Natural killer cell (primary cell): ENCODE results near the gene USP30. TPM values are rescaled to one million over a fixed set of nuclear protein-coding genes. Genes with fewer than 3 reads are reported as not detected.

Source experiments
- ATAC-seq, 3 donors: fragments of 150-1000 bp in 2 of 3; fragments of 200-7000 bp in 1 of 3; cut with Tn5 transposase; 1 replicate in 1 of 3; 2 replicates in 2 of 3; pipeline ENCODE4 v1.10.0; 2021; ENCODE audit warnings: mild to moderate bottlenecking in 2 of 3, moderate library complexity in 2 of 3
- DNase-seq, 2 donors: peaks; one replicate each; pipeline versions ENCODE4 v3.0.0 to v3.0.0-alpha.2; 2013 to 2021; ENCODE audit warnings: mixed read lengths in 1 of 2
- H3K27ac ChIP-seq: one replicate; pipeline ENCODE4 v1.5.1; 2013; ENCODE audit warnings: mild to moderate bottlenecking, low read length
- H3K27me3 ChIP-seq: one replicate; pipeline ENCODE4 v1.6.1; 2013; ENCODE audit warnings: low read length; ENCODE audit not compliant: control insufficient read depth, insufficient read depth
- H3K36me3 ChIP-seq: one replicate; pipeline ENCODE4 v1.6.1; 2013; ENCODE audit warnings: low read length; ENCODE audit not compliant: control insufficient read depth, insufficient read depth
- H3K4me1 ChIP-seq: one replicate; pipeline ENCODE4 v1.6.1; 2013; ENCODE audit warnings: low read length; ENCODE audit not compliant: control insufficient read depth, insufficient read depth
- H3K4me3 ChIP-seq: one replicate; pipeline ENCODE4 v1.5.1; 2013; ENCODE audit warnings: low read length
- H3K9me3 ChIP-seq: one replicate; pipeline ENCODE4 v1.6.1; 2013; ENCODE audit warnings: low read length; ENCODE audit not compliant: control insufficient read depth, insufficient read depth
- H3K27ac Mint-ChIP-seq, 2 donors: one replicate each; pipeline ENCODE4 v1.8.0; 2022; ENCODE audit warnings: mild to moderate bottlenecking in 2 of 2, mixed read lengths in 2 of 2, moderate library complexity in 1 of 2
- H3K27me3 Mint-ChIP-seq, 2 donors: one replicate each; pipeline ENCODE4 v1.8.0; 2022; ENCODE audit warnings: low read depth in 2 of 2, mixed read lengths in 2 of 2
- H3K36me3 Mint-ChIP-seq: one replicate; pipeline ENCODE4 v1.8.0; 2022; ENCODE audit warnings: mixed read lengths
- H3K4me1 Mint-ChIP-seq, 2 donors: one replicate each; pipeline ENCODE4 v1.8.0; 2022; ENCODE audit warnings: mixed read lengths in 2 of 2
- H3K4me3 Mint-ChIP-seq: one replicate; pipeline ENCODE4 v1.8.0; 2022; ENCODE audit warnings: mild to moderate bottlenecking, moderate library complexity, mixed read lengths
- H3K9me3 Mint-ChIP-seq, 2 donors: one replicate each; pipeline ENCODE4 v1.8.0; 2022; ENCODE audit warnings: mixed read lengths in 2 of 2
- WGBS: methylation state at CpG from one replicate; pipeline ENCODE4 v1.1.7; 2013; ENCODE audit warnings: missing lambda C conversion rate; ENCODE audit not compliant: insufficient coverage; 5-methylcytosine and 5-hydroxymethylcytosine counted together
- intact Hi-C: fragments of 100-400 bp; cut with micrococcal nuclease; formaldehyde crosslinking; loops from one replicate; pipeline ENCODE4 v1.14.2; 2022
- total RNA-seq, 4 donors: library from RNA; stranded (reverse); fragments of 120-200 nt in 1 of 4; gene quantifications; one replicate each; pipeline versions ENCODE4 v1.2.3 to v1.2.4, GENCODE V29; 2013 to 2022
- TF ChIP-seq, protein P1 (sequence below): fragments of 200-600 bp; IDR thresholded peaks from one replicate; pipeline ENCODE4 v1.8.0; 2022; ENCODE audit warnings: antibody characterized with exemption

USP30 gene
- total RNA-seq, 3 donors from 2014 or later (not counting 1 experiment from before 2014, with no cell fraction given) = 18.4 to 20.8 (median 20.1) TPM

DNA sequence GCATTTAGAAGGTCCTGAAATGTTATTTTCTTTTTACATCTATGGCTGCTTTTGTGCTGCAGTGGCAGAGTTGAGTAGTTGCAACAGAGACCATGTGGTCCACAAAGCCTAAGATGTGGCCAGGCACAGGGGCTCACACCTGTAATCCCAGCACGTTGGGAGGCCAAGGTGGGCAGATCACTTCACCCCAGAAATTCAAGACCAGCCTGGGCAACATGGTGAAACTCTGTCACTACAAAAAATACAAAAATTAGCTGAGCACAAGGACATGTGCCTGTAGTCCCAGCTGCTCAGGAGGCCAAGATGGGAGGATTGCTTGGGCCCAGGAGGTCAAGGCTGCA is 13.4 kb downstream of the USP30 start:
- H3K27me3 ChIP-seq = no peaks in the 10 kb centered on the region
- TF ChIP-seq, protein P1, sequence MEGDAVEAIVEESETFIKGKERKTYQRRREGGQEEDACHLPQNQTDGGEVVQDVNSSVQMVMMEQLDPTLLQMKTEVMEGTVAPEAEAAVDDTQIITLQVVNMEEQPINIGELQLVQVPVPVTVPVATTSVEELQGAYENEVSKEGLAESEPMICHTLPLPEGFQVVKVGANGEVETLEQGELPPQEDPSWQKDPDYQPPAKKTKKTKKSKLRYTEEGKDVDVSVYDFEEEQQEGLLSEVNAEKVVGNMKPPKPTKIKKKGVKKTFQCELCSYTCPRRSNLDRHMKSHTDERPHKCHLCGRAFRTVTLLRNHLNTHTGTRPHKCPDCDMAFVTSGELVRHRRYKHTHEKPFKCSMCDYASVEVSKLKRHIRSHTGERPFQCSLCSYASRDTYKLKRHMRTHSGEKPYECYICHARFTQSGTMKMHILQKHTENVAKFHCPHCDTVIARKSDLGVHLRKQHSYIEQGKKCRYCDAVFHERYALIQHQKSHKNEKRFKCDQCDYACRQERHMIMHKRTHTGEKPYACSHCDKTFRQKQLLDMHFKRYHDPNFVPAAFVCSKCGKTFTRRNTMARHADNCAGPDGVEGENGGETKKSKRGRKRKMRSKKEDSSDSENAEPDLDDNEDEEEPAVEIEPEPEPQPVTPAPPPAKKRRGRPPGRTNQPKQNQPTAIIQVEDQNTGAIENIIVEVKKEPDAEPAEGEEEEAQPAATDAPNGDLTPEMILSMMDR = no peak
- no peak overlapping the region for H3K4me3 Mint-ChIP-seq
- no peaks in the 10 kb centered on the region for H3K4me1 ChIP-seq
- no peak for ATAC-seq
- no peak overlapping the region for H3K27ac Mint-ChIP-seq
- peaks cover 14% of the 10 kb centered on the region for H3K36me3 Mint-ChIP-seq
- H3K9me3 Mint-ChIP-seq = no peaks in the 10 kb centered on the region
- no peak for DNase-seq
- H3K4me1 Mint-ChIP-seq = peaks cover 0 to 5% of the 10 kb centered on the region in 2 donors
- no peak overlapping the region for H3K27ac ChIP-seq
- H3K4me3 ChIP-seq = no peak overlapping the region
- peaks cover 21% of the 10 kb centered on the region for H3K36me3 ChIP-seq
- no peaks in the 10 kb centered on the region for H3K27me3 Mint-ChIP-seq
- WGBS = 71% methylated on average over 1 of the region's 1 CpG
- no peaks in the 10 kb centered on the region for H3K9me3 ChIP-seq
- intact Hi-C loops = no loop called here

DNA sequence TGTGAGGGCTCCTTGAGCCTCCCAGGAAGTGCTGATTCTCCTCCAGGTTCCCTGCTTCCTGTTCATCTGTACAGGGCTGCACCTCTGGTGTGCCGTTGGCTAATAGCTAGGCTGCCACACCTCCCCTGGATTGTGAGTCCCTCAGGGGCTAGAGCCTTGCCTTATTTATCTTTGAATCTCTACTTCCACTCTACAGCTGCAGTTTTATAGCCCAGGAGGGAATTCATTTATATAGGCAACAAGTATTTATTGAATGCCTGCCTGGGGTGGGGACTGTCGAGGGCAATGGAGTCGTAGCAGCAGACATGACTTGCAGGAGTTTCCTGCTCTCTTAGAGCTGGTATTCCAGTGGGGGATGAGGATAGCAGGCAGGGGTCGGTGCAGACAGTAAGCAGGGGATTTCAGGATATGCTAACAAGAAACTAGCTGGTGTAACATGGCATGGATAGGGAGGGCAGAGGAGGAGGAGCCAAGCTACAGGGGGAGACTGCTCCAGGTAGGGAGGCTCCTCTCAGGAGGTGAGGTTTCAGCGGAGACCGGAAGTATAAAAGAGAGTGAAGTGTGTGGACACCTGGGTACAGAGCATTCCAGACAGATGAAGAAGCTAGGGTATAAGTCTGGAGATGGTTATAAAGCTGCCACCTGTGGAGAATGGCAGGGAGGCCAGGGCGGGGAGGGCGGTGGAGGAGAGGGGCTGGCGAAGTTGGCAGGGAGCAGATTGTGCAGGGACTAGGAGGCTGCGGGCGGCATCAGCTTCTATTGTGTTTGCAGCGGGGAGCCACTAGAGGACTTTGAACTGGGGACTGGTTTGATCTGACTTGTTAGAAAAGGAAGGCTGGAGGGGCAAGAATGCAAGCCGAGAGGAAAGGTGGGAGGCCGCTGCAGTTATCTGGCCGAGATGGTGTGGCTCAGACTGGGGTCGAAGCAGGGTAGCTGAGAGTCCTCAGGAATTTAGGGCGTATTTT is 17.2 kb downstream of the USP30 start:
- Histone ChIP-seq H3K27ac (no peak overlapping the region), H3K4me3 (no peak overlapping the region), H3K36me3 (peaks cover 31% of the 10 kb centered on the region), H3K9me3 (no peaks in the 10 kb centered on the region), H3K4me1 (no peaks in the 10 kb centered on the region), H3K27me3 (no peaks in the 10 kb centered on the region)
- ATAC-seq (no peak), DNase-seq (no peak)
- intact Hi-C loops = no loop called here
- Mint-ChIP-seq H3K4me3 (no peak overlapping the region), H3K27ac (no peak overlapping the region), H3K27me3 (no peaks in the 10 kb centered on the region), H3K4me1 (peaks cover 0 to 5% of the 10 kb centered on the region in 2 donors), H3K36me3 (peaks cover 16% of the 10 kb centered on the region), H3K9me3 (no peaks in the 10 kb centered on the region)
- TF ChIP-seq, protein P1 = no peak
- WGBS = 96% methylated on average over 17 of the region's 17 CpGs

DNA sequence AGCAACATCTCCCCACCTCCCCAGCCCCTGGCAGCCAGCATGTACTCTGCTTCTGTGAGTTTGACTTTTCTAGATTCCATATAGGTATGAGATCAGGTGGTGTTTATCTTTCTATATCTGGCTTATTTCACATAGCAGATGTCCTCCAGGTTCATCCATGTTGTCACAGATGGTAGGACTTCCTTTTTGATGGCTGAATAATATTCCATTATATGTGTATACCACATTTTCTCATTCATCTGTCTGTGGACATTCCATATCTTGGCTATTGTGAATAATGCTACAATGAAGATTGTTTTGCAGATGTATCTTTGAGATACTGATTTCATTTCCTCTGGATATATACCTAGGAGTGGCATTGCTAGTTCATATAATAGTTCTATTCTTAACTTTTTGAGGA is 22.5 kb downstream of the USP30 start:
- Histone ChIP-seq H3K4me3 (no peak overlapping the region), H3K27me3 (no peaks in the 10 kb centered on the region), H3K9me3 (no peaks in the 10 kb centered on the region), H3K27ac (no peak overlapping the region), H3K4me1 (no peaks in the 10 kb centered on the region), H3K36me3 (peaks cover 23% of the 10 kb centered on the region)
- Mint-ChIP-seq H3K27ac (no peak overlapping the region), H3K27me3 (no peaks in the 10 kb centered on the region), H3K9me3 (peaks cover 2 to 5% of the 10 kb centered on the region in 2 donors), H3K4me3 (no peak overlapping the region), H3K4me1 (peaks cover 0 to 5% of the 10 kb centered on the region in 2 donors), H3K36me3 (peaks cover 35% of the 10 kb centered on the region)
- intact Hi-C loops = no loop called here
- DNase-seq (no peak), ATAC-seq (no peak)
- TF ChIP-seq, protein P1 = no peak
